B cell (primary cell): Measurements from ENCODE around the gene DYNC2H1. TPM values are rescaled to one million over a fixed set of nuclear protein-coding genes. Genes with fewer than 3 reads are reported as not detected.

Experiments used
- ATAC-seq: fragments of 200-7000 bp; cut with Tn5 transposase; one replicate; pipeline ENCODE4 v1.10.0; 2021; ENCODE audit warnings: low read depth, mild to moderate bottlenecking, moderate number of reproducible peaks, moderate library complexity
- CTCF ChIA-PET: fragments of 350-600 bp; sonication (Branson Sonifier 250); formaldehyde crosslinking; loops from one replicate; lab custom pipeline; 2021; ENCODE audit warnings: antibody characterized with exemption, inconsistent platforms; lab: Charles Lee
- POLR2A ChIA-PET: fragments of 350-600 bp; sonication (Branson Sonifier 250); formaldehyde crosslinking; loops from one replicate; lab custom pipeline; 2021; ENCODE audit warnings: antibody characterized with exemption; lab: Charles Lee
- DNase-seq: peaks from one replicate; pipeline ENCODE4 v3.0.0; 2013
- H2AFZ ChIP-seq: 2 replicates; pipeline ENCODE4 v1.6.1; 2012; ENCODE audit warnings: mild to moderate bottlenecking, low read depth, low read length; ENCODE audit not compliant: insufficient read depth, poor library complexity, severe bottlenecking
- H3K27ac ChIP-seq, 2 donors: 1 replicate in 1 of 2; 2 replicates in 1 of 2; pipeline ENCODE4 v1.5.1; 2012 to 2013; ENCODE audit warnings: low read length in 2 of 2, mild to moderate bottlenecking in 2 of 2, moderate library complexity in 1 of 2
- H3K27me3 ChIP-seq, 4 experiments: fragments of 200-600 bp in 1 of 4; sonication (generic) in 1 of 4; replicated peaks in 1 of 4; 1 replicate in 2 of 4; 2 replicates in 2 of 4; pipeline versions ENCODE4 v1.6.1 to v1.7.0; 2013 to 2016; ENCODE audit warnings: low read length in 3 of 4, mild to moderate bottlenecking in 2 of 4, mixed read lengths in 1 of 4, moderate library complexity in 1 of 4; ENCODE audit not compliant: insufficient read depth in 4 of 4, control insufficient read depth in 3 of 4; ENCODE audit errors: control extremely low read depth in 1 of 4
- H3K36me3 ChIP-seq, 2 experiments: replicated peaks in 1 of 2; 1 replicate in 1 of 2; 2 replicates in 1 of 2; pipeline versions ENCODE4 v1.6.1 to v1.7.1; 2013; ENCODE audit warnings: low read length in 1 of 2; ENCODE audit not compliant: insufficient read depth in 2 of 2, control insufficient read depth in 1 of 2; ENCODE audit errors: control extremely low read depth in 1 of 2, extremely low read depth in 1 of 2
- H3K4me1 ChIP-seq, 2 donors: fragments of 200-600 bp in 1 of 2; sonication (generic) in 1 of 2; 1 replicate in 1 of 2; 2 replicates in 1 of 2; pipeline versions ENCODE4 v1.5.1 to v1.6.1; 2013 to 2017; ENCODE audit warnings: low read length in 2 of 2; ENCODE audit not compliant: control insufficient read depth in 2 of 2, insufficient read depth in 2 of 2
- H3K4me2 ChIP-seq: replicated peaks from 2 replicates; pipeline ENCODE3; 2012; ENCODE audit warnings: mild to moderate bottlenecking, low read depth, low read length; ENCODE audit not compliant: poor library complexity, severe bottlenecking
- H3K4me3 ChIP-seq, 5 experiments: fragments of 200-600 bp in 1 of 5; sonication (generic) in 1 of 5; 1 replicate in 3 of 5; 2 replicates in 2 of 5; pipeline versions ENCODE4 v1.5.1 to v1.7.0; 2011 to 2016; ENCODE audit warnings: low read length in 4 of 5, mild to moderate bottlenecking in 4 of 5, low read depth in 2 of 5, control low read depth in 1 of 5, moderate library complexity in 1 of 5; ENCODE audit not compliant: insufficient read depth in 1 of 5; ENCODE audit errors: control extremely low read depth in 1 of 5, extremely low read depth in 1 of 5
- H3K79me2 ChIP-seq: fragments of 200-600 bp; sonication (generic); one replicate; pipeline ENCODE4 v1.6.0; 2016; ENCODE audit warnings: low read length; ENCODE audit not compliant: control insufficient read depth, insufficient read depth
- H3K9ac ChIP-seq: fragments of 200-600 bp; sonication (generic); 2 replicates; pipeline ENCODE4 v1.6.1; 2017; ENCODE audit warnings: mild to moderate bottlenecking, low read length, moderate library complexity
- H3K9me3 ChIP-seq, 3 donors: one replicate each; pipeline versions ENCODE4 v1.6.1 to v1.7.1; 2013; ENCODE audit warnings: low read length in 2 of 3; ENCODE audit not compliant: control insufficient read depth in 2 of 3, insufficient read depth in 1 of 3; ENCODE audit errors: control extremely low read depth in 1 of 3
- H4K20me1 ChIP-seq: 2 replicates; pipeline ENCODE4 v1.6.0; 2012; ENCODE audit warnings: mild to moderate bottlenecking, low read length; ENCODE audit not compliant: insufficient read depth, control insufficient read depth, poor library complexity, severe bottlenecking
- H3K27ac Mint-ChIP-seq: one replicate; pipeline ENCODE4 v1.8.0; 2021; ENCODE audit warnings: mixed read lengths
- H3K27me3 Mint-ChIP-seq: one replicate; pipeline ENCODE4 v1.8.0; 2021; ENCODE audit warnings: mixed read lengths
- H3K4me1 Mint-ChIP-seq: one replicate; pipeline ENCODE4 v1.8.0; 2021; ENCODE audit warnings: mixed read lengths
- H3K4me3 Mint-ChIP-seq: one replicate; pipeline ENCODE4 v1.8.0; 2021; ENCODE audit warnings: mixed read lengths
- H3K9me3 Mint-ChIP-seq: one replicate; pipeline ENCODE4 v1.8.0; 2022; ENCODE audit warnings: mixed read lengths; ENCODE audit not compliant: insufficient read depth
- CTCF ChIP-seq: fragments of 200-600 bp; IDR thresholded peaks from one replicate; pipeline ENCODE4 v1.8.0; 2022; ENCODE audit warnings: antibody characterized with exemption, mild to moderate bottlenecking
- EZH2 ChIP-seq: IDR thresholded peaks from 2 replicates; pipeline ENCODE4 v1.6.1; 2012; ENCODE audit warnings: borderline replicate concordance, low read depth, mild to moderate bottlenecking, moderate library complexity, low read length; ENCODE audit not compliant: insufficient read depth, poor library complexity, severe bottlenecking
- WGBS: methylation state at CpG from one replicate; pipeline ENCODE4 v1.1.5; 2013; ENCODE audit warnings: missing lambda C conversion rate; ENCODE audit not compliant: insufficient coverage; 5-methylcytosine and 5-hydroxymethylcytosine counted together
- intact Hi-C: fragments of 100-400 bp; cut with micrococcal nuclease; formaldehyde crosslinking; loops from one replicate; pipeline ENCODE4 v1.10.0; 2022
- polyA plus RNA-seq: library from polyadenylated mRNA; depleted of rRNA; stranded (reverse); fragments of >200 nt; gene quantifications from 2 replicates; pipeline ENCODE4 v1.2.3, GENCODE V29; 2012
- total RNA-seq, 2 donors: library from RNA; stranded (reverse); fragments of 120-200 nt in 1 of 2; gene quantifications; 1 replicate in 1 of 2; 2 replicates in 1 of 2; pipeline versions ENCODE4 v1.2.3 to v1.2.4, GENCODE V29; 2013 to 2022

Gene DYNC2H1
- total and polyA plus RNA-seq, 2 donors (not counting 1 experiment from before 2014, with no cell fraction given): 0.92 to 7.8 TPM

- Histone ChIP-seq H3K9me3 (no peaks in the 10 kb centered on the region), H3K9ac (no peak overlapping the region), H3K27ac (no peak overlapping the region), H2AFZ (no peak overlapping the region), H3K4me2 (no peak overlapping the region), H3K36me3 (no peaks in the 10 kb centered on the region), H3K79me2 (no peaks in the 10 kb centered on the region), H3K4me1 (no peaks in the 10 kb centered on the region), H3K27me3 (no peaks in the 10 kb centered on the region), H4K20me1 (no peaks in the 10 kb centered on the region), H3K4me3 (no peak overlapping the region)
- Mint-ChIP-seq H3K4me3 (no peak overlapping the region), H3K27ac (no peak overlapping the region), H3K9me3 (no peaks in the 10 kb centered on the region), H3K4me1 (no peaks in the 10 kb centered on the region), H3K27me3 (no peaks in the 10 kb centered on the region)
- WGBS: no CpG with 5 or more reads among the region's 3 CpGs
- intact Hi-C loops: no loop called here
- no peak for TF ChIP-seq CTCF
- no peak for TF ChIP-seq EZH2
- ChIA-PET POLR2A (no interaction called here), CTCF (no interaction called here)
- DNase-seq (no peak), ATAC-seq (no peak)
These were observed 375.3 kb downstream of the DYNC2H1 start for GRCh38 chr11:103484545-103484944.

GRCh38 chr11:103486604-103487003, 377.4 kb downstream of the DYNC2H1 start:
- Histone ChIP-seq H3K4me2 (no peak overlapping the region), H3K27ac (no peak overlapping the region), H3K9me3 (no peaks in the 10 kb centered on the region), H3K9ac (no peak overlapping the region), H3K27me3 (no peaks in the 10 kb centered on the region), H2AFZ (no peak overlapping the region), H3K4me3 (no peak overlapping the region), H3K79me2 (no peaks in the 10 kb centered on the region), H4K20me1 (no peaks in the 10 kb centered on the region), H3K36me3 (no peaks in the 10 kb centered on the region), H3K4me1 (no peaks in the 10 kb centered on the region)
- WGBS: no CpG with 5 or more reads among the region's 5 CpGs
- no peaks in the 10 kb centered on the region for H3K27me3 Mint-ChIP-seq
- intact Hi-C loops: no loop called here
- no peaks in the 10 kb centered on the region for H3K4me1 Mint-ChIP-seq
- no peaks in the 10 kb centered on the region for H3K9me3 Mint-ChIP-seq
- ATAC-seq: no peak
- no peak for DNase-seq
- no peak overlapping the region for H3K27ac Mint-ChIP-seq
- ChIA-PET POLR2A (no interaction called here), CTCF (no interaction called here)
- H3K4me3 Mint-ChIP-seq: no peak overlapping the region
- no peak for TF ChIP-seq EZH2
- TF ChIP-seq CTCF: no peak
